ENCODE data around the gene STUM. TPM values are rescaled to one million over a fixed set of nuclear protein-coding genes. Genes with fewer than 3 reads are reported as not detected.

STUM gene
- total RNA-seq, 2 experiments from 2014 or later = not detected

DNA sequence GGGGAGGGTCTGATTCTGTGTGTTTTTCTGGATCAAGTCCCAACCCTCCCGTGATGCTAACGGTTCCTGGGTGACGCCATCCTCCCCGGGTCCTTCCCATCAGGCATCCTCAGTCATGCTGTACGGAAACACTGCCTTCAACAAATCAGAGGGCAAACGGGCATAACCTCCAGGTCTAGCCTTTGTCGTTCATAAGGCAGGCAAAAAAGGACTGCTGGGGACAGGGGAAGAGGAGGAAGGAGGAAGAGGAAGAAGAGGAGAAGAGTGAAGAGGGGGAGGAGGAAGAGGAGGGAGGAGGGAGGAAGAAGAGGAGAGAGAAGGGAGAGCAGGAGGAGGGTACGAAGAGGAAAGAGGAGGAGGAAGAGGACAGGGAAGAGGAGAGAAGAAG, 106.1 kb downstream of the STUM start:
- Mint-ChIP-seq H3K27ac (peak overlapping the region; percentile 97), H3K27me3 (ENCODE audit: low read depth) (no peaks in the 10 kb centered on the region)

DNA sequence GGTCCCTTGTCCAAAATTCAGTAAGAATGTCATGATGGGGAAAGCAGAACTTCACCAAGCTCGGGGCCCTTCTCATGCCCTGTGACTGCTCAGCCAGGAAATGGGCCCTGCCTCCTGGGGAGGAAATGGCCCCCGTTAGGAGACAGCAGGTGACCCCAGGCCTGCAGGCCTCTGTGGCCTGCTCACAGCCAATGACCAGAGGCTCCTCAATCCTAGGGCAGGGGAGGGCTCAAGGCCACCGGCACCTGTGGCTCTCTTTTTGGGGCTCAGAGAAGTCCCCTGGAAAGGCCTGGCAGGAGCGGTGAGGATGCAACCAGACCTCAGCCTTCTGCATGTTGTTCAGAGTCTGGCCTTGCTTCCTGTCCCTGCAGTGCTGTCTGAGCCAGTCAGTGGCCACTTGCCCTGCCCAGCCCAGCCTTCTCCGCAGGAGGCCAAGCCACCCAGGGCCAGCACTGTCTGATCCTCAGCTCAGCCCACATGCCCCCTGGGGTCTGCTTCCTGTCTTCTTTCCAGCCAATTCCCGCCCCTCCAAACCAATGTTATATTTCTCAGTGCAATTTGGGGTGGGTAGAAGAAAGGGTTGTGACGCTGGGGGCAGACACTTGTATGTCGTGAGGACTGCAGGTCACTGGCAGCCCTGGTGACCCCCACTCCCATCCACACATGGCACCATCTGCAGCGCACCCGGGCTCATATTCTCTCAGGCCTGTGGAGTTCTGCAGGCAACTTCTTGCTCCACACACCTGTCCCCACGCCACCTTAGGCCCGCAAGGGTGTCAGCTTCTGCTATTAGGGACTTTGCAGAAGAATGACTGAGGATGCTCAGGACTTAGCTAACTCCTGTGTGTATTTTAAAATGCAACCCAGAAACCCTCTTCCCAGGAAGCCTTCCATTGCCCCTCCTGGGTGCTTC, 106.9 kb downstream of the STUM start:
- peak; percentile 28 for ATAC-seq
- peak; percentile 46 for DNase-seq
- Mint-ChIP-seq H3K36me3 (ENCODE audit: low read depth) (peaks cover 16% of the 10 kb centered on the region), H3K4me1 (ENCODE audit: low read depth) (peaks cover 16% of the 10 kb centered on the region), H3K27me3 (ENCODE audit: low read depth) (no peaks in the 10 kb centered on the region), H3K4me3 (peak overlapping the region; percentile 80), H3K27ac (peak overlapping the region; percentile 97), H3K9me3 (ENCODE audit: insufficient read depth) (no peaks in the 10 kb centered on the region)
- POLR2A ChIA-PET = interaction anchor here (5.2 kb wide), 1 partner anchor 21 kb away, joined by 40 read pairs; no protein-coding TSS in a partner anchor
- CTCF ChIA-PET = interaction anchor here (0.6 to 5.9 kb wide), 8 partner anchors 12 to 257 kb away, joined by 3 to 38 read pairs (median 6); no protein-coding TSS in a partner anchor

More for the DNA sequence above, 106.1 kb downstream of the STUM start:
- ChIA-PET CTCF (interaction anchor here (0.8 to 5.9 kb wide), 11 partner anchors 9 to 246 kb away, joined by 3 to 38 read pairs (median 8); partner anchors contain the start of genes ITPKB and PARP1), POLR2A (interaction anchor here (0.8 to 5.2 kb wide), 8 partner anchors 8 to 82 kb away, joined by 3 to 40 read pairs (median 5); no protein-coding TSS in a partner anchor)
- Mint-ChIP-seq H3K36me3 (ENCODE audit: low read depth) (peaks cover 11% of the 10 kb centered on the region), H3K9me3 (ENCODE audit: insufficient read depth) (no peaks in the 10 kb centered on the region), H3K4me3 (peak overlapping the region; percentile 80), H3K4me1 (ENCODE audit: low read depth) (peaks cover 8% of the 10 kb centered on the region)
- ATAC-seq (no peak), DNase-seq (no peak)

DNA sequence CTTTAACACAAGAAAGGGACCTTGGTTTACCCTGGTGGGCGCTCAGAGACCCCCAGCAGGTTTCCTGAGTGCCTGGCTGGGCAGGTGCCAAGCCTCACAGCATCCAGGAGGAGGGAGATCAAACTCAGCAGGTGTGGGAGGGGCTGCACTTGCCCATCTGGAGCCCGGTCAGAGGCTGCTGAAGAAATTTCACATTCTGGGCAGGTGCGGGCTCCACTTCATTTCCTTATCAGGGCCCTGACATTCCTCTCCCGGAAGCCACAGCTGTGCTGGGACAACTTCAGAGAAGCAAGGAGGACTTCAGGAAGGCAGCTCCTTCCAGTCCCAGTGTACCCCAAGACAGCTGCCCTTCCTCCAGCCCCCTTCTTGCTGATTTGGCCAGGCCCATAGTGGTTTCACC, 107.6 kb downstream of the STUM start:
- no peaks in the 10 kb centered on the region for H3K27me3 Mint-ChIP-seq (ENCODE audit: low read depth)
- H3K4me3 Mint-ChIP-seq = no peak overlapping the region
- H3K27ac Mint-ChIP-seq = peak overlapping the region; percentile 97
- POLR2A ChIA-PET = interaction anchor here (5.2 kb wide), 1 partner anchor 21 kb away, joined by 40 read pairs; no protein-coding TSS in a partner anchor
- peaks cover 23% of the 10 kb centered on the region for H3K4me1 Mint-ChIP-seq (ENCODE audit: low read depth)
- CTCF ChIA-PET = interaction anchor here (1.2 to 5.9 kb wide), 5 partner anchors 12 to 256 kb away, joined by 3 to 38 read pairs (median 4); no protein-coding TSS in a partner anchor
- no peaks in the 10 kb centered on the region for H3K9me3 Mint-ChIP-seq (ENCODE audit: insufficient read depth)
- H3K36me3 Mint-ChIP-seq (ENCODE audit: low read depth) = peaks cover 21% of the 10 kb centered on the region
- no peak for DNase-seq
- ATAC-seq = no peak

DNA sequence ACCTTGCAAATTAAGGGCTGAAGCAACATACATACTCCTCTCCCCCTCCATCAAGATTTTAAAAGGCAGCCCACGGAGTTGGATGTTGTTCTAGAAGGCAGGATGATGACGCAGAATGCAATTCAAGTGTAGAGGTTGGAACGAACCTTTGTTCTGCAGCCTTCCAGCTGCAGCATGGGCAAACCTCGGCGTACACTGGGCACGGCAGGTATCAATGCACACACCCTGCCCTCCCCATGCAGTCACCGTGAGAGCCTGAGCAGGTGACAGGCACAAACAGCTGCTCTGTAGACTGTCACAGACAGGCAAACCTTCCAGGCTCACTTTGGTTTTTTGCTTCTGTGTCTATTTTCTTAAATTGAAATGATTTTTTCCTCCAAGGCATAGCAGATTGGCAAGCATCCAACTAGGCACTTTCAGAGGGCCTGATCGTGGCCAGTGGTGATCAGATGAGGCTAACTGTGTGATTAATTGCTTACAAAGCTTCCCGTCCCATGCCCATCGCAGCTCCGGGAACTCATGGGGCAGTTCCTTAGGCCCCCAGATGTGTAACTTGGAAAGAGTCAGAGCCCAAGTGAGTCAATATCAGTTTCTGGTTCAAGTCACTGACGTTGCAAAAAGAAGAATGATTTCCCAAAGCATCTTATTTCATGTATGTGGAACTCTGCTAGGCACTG, 108.2 kb downstream of the STUM start:
- Mint-ChIP-seq H3K4me3 (no peak overlapping the region), H3K27me3 (ENCODE audit: low read depth) (no peaks in the 10 kb centered on the region), H3K4me1 (ENCODE audit: low read depth) (peaks cover 28% of the 10 kb centered on the region), H3K27ac (peak overlapping the region; percentile 97), H3K36me3 (ENCODE audit: low read depth) (peaks cover 26% of the 10 kb centered on the region), H3K9me3 (ENCODE audit: insufficient read depth) (no peaks in the 10 kb centered on the region)
- DNase-seq (no peak), ATAC-seq (no peak)
- CTCF ChIA-PET = interaction anchor here (1.2 to 5.9 kb wide), 3 partner anchors 11 to 256 kb away, joined by 3 to 38 read pairs (median 4); no protein-coding TSS in a partner anchor
- POLR2A ChIA-PET = interaction anchor here (5.2 kb wide), 1 partner anchor 20 kb away, joined by 40 read pairs; no protein-coding TSS in a partner anchor

DNA sequence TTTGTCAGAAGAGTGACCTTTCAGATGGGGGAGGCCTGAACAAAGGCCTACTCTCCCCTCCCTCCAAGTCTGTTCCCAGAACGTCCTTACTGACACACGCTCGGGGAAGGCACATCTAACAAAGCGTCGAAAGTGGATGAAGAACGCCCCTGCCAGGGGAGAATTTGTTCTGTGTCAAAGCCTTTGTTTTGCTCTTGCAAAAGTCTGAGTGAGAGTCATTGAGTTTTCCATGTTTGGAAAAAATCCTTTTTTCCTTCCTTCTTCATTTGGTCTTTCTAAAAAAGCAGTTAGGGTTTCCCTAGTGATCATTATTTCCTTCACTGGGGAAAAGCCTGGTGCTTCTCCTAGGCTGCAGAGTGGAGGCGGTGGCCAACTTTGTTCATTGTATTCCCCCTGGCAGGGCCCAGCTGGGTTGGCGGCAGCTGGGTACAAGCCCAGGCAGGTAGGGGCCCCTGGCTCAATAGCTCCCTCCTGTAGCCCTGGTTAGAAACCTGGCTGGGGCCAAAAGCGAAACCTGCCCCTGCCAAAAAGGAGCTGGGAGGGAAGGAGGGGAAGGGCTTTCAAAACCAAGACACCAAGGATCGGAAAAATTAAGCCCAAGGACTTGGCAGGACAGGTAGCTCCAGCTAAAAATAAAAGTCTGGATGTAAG, 109.5 kb downstream of the STUM start:
- H3K9me3 Mint-ChIP-seq (ENCODE audit: insufficient read depth) = no peaks in the 10 kb centered on the region

DNA sequence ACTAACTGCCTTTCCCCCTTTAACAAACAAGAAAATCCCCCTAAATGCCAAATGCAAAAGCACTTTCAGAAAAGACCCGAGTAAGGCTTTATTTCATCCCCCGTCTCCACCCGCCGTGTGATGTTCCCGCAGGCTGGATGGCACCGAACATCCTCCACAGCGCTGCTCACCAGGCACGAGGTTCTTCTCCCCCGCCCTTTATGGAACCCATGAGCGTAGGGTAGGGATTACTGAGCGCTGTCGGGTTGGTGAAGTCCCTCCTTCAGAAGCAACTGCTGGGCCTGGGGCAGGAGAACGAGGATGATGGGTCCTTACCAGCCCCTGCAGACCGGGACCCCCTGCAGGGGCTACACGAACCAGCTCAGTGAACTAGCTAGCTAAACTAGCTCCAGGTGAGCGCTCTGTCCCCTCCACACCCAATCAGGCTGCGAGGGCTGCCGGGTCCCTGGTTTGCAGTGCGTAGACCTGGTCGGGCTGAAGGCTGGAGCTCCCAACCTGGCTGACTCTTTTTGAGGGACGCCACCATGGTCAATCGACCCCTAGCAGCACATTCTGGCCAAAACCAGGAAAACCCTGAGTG, 110.1 kb downstream of the STUM start:
- H3K36me3 Mint-ChIP-seq (ENCODE audit: low read depth) = peaks cover 28% of the 10 kb centered on the region
- CTCF ChIA-PET = interaction anchor here (1.2 kb wide), 1 partner anchor 14 kb away, joined by 5 read pairs; no protein-coding TSS in a partner anchor
- no peak overlapping the region for H3K4me3 Mint-ChIP-seq
- no peaks in the 10 kb centered on the region for H3K9me3 Mint-ChIP-seq (ENCODE audit: insufficient read depth)
- ATAC-seq = no peak
- no peaks in the 10 kb centered on the region for H3K27me3 Mint-ChIP-seq (ENCODE audit: low read depth)
- no peak overlapping the region for H3K27ac Mint-ChIP-seq
- peaks cover 47% of the 10 kb centered on the region for H3K4me1 Mint-ChIP-seq (ENCODE audit: low read depth)
- POLR2A ChIA-PET = interaction anchor here (0.7 to 0.9 kb wide), 2 partner anchors 16 to 22 kb away, joined by 3 read pairs; no protein-coding TSS in a partner anchor
- DNase-seq = no peak

More for the DNA sequence above, 109.5 kb downstream of the STUM start:
- Mint-ChIP-seq H3K4me3 (no peak overlapping the region), H3K36me3 (ENCODE audit: low read depth) (peaks cover 28% of the 10 kb centered on the region), H3K4me1 (ENCODE audit: low read depth) (peaks cover 41% of the 10 kb centered on the region), H3K27me3 (ENCODE audit: low read depth) (no peaks in the 10 kb centered on the region), H3K27ac (peak overlapping the region; percentile 34)
- POLR2A ChIA-PET = interaction anchor here (0.6 kb wide), 1 partner anchor 8 kb away, joined by 3 read pairs; no protein-coding TSS in a partner anchor
- CTCF ChIA-PET = interaction anchor here (1.2 to 5.9 kb wide), 2 partner anchors 14 to 30 kb away, joined by 5 to 38 read pairs; no protein-coding TSS in a partner anchor
- DNase-seq = no peak
- no peak for ATAC-seq

Other genes with a start within 250 kb of the STUM start
- gene LIN9, start 239.6 kb upstream of the STUM start, total RNA-seq = 10 to 100 TPM; 13.3 to 14.9 TPM
- gene PARP1, start 140.7 kb upstream of the STUM start, total RNA-seq = 100 to 1,000 TPM; 139 to 145 TPM
- gene ITPKB, start 190.5 kb downstream of the STUM start, total RNA-seq = 10 to 100 TPM; 47.0 to 47.4 TPM